Chondrocyte (in vitro differentiated cells): ENCODE data around the gene S100A6. TPM values are rescaled to one million over a fixed set of nuclear protein-coding genes. Genes with fewer than 3 reads are reported as not detected.
"Not testable (repeated sequence)": the region's sequence is repeated elsewhere in the genome, so short reads cannot be mapped to it uniquely, and the experiment has no call there.

Source experiments
- DNase-seq: peaks from one replicate; pipeline ENCODE4 v3.0.0; 2021; ENCODE audit warnings: mixed read lengths, low spot score
- H3K27ac Mint-ChIP-seq: one replicate; pipeline ENCODE4 v1.8.0; 2021; ENCODE audit warnings: mild to moderate bottlenecking, moderate library complexity, mixed read lengths; ENCODE audit not compliant: unreplicated experiment
- H3K27me3 Mint-ChIP-seq: 2 replicates; pipeline ENCODE4 v1.8.0; 2021; ENCODE audit warnings: low read depth, mixed read lengths
- H3K36me3 Mint-ChIP-seq: 2 replicates; pipeline ENCODE4 v1.8.0; 2021; ENCODE audit warnings: low read depth, mixed read lengths
- H3K4me1 Mint-ChIP-seq: 2 replicates; pipeline ENCODE4 v1.8.0; 2021; ENCODE audit warnings: low read depth, mild to moderate bottlenecking, mixed read lengths
- H3K4me3 Mint-ChIP-seq: one replicate; pipeline ENCODE4 v1.8.0; 2021; ENCODE audit warnings: mild to moderate bottlenecking, moderate library complexity, mixed read lengths; ENCODE audit not compliant: unreplicated experiment
- H3K9me3 Mint-ChIP-seq: 2 replicates; pipeline ENCODE4 v1.8.0; 2021; ENCODE audit warnings: low read depth, mixed read lengths
- total RNA-seq: library from RNA; stranded (reverse); gene quantifications from 3 replicates; pipeline ENCODE4 v1.2.1, GENCODE V29; 2021
- TF ChIP-seq, protein P1 (sequence below): fragments of 200-600 bp; sonication (generic); IDR thresholded peaks from 2 replicates; pipeline ENCODE4 v1.5.0; 2021; ENCODE audit warnings: antibody characterized with exemption, mild to moderate bottlenecking, moderate library complexity

S100A6 gene
- total RNA-seq, 1 donor from 2014 or later: 12.1 TPM

DNA sequence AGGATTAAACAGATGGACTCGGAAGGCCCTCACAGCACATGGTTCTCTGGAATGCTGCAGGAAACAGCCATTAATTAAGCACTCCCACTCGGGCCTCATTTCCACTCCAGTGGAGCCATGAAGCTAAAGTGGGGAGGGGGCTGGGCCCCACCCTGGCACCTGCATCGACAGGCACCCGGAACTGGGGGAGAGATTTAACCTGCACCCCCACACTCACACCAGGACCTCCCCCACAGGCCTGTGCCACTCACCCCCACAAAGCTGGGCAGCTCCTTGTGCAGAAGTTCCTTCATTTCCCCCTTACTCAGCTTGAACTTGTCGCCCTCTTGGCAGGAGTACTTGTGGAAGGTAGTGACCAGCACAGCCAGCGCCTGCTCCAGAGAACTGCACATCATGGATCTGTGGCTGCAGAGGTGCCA lies 27.7 kb upstream of the S100A6 start:
- Mint-ChIP-seq H3K27me3 (no peaks in the 10 kb centered on the region), H3K27ac (no peak overlapping the region)
- TF ChIP-seq, protein P1, sequence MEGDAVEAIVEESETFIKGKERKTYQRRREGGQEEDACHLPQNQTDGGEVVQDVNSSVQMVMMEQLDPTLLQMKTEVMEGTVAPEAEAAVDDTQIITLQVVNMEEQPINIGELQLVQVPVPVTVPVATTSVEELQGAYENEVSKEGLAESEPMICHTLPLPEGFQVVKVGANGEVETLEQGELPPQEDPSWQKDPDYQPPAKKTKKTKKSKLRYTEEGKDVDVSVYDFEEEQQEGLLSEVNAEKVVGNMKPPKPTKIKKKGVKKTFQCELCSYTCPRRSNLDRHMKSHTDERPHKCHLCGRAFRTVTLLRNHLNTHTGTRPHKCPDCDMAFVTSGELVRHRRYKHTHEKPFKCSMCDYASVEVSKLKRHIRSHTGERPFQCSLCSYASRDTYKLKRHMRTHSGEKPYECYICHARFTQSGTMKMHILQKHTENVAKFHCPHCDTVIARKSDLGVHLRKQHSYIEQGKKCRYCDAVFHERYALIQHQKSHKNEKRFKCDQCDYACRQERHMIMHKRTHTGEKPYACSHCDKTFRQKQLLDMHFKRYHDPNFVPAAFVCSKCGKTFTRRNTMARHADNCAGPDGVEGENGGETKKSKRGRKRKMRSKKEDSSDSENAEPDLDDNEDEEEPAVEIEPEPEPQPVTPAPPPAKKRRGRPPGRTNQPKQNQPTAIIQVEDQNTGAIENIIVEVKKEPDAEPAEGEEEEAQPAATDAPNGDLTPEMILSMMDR: no peak

DNA sequence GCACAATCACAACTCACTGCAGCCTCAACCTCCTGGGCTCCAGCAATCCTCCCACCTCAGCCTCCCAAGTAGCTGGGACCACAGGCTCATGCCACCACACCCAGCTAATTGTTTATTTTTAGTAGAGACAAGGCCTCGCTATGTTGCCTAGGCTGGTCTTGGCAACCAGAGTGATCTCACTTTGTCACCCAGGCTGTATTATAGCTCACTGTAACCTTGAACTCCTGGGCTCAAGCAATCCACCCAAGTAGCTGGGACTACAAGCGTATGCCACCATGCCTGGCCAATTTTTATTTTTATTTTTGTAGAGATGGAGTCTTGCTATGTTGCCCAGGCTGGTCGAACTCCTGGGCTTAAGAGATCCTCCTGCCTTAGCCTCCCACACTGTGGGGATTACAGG lies 26.2 kb upstream of the S100A6 start:
- H3K4me3 Mint-ChIP-seq, H3K36me3 Mint-ChIP-seq, DNase-seq, H3K27me3 Mint-ChIP-seq, H3K27ac Mint-ChIP-seq, H3K9me3 Mint-ChIP-seq: not testable (repeated sequence)
- peaks cover 33% of the 10 kb centered on the region for H3K4me1 Mint-ChIP-seq

More for the DNA sequence above, 27.7 kb upstream of the S100A6 start:
- no peaks in the 10 kb centered on the region for H3K9me3 Mint-ChIP-seq
- H3K4me1 Mint-ChIP-seq: peaks cover 47% of the 10 kb centered on the region
- no peak overlapping the region for H3K4me3 Mint-ChIP-seq
- no peaks in the 10 kb centered on the region for H3K36me3 Mint-ChIP-seq
- no peak for DNase-seq

DNA sequence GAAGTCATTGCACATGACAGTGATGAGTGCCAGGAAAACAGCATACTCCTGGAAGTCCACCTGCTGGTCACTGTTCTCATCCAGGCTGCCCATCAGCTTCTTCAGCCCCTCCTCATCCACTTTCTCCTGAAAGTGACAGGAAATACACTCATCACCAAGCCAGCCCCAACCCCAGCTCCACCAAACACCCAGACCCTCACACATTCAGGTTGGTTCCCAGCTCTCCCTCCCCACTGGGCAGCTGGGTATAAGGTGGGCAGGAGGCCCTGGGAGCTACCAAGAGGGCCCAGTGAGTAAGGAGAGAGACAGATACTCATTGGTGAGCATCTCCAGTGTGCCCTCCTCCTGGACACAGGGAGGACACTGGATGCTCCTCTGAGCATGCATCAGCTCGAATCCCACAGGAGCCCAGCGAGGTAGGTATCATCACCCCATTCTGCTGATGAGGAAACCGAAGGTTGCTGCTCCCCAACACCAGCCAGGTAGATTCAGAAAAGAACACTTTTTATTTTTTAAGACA lies 25.7 kb upstream of the S100A6 start:
- peak overlapping the region; percentile 41 for H3K27ac Mint-ChIP-seq
- DNase-seq: no peak
- H3K36me3 Mint-ChIP-seq: no peaks in the 10 kb centered on the region
- no peaks in the 10 kb centered on the region for H3K9me3 Mint-ChIP-seq
- no peaks in the 10 kb centered on the region for H3K27me3 Mint-ChIP-seq
- peaks cover 28% of the 10 kb centered on the region for H3K4me1 Mint-ChIP-seq
- H3K4me3 Mint-ChIP-seq: no peak overlapping the region
- TF ChIP-seq, protein P1: no peak

DNA sequence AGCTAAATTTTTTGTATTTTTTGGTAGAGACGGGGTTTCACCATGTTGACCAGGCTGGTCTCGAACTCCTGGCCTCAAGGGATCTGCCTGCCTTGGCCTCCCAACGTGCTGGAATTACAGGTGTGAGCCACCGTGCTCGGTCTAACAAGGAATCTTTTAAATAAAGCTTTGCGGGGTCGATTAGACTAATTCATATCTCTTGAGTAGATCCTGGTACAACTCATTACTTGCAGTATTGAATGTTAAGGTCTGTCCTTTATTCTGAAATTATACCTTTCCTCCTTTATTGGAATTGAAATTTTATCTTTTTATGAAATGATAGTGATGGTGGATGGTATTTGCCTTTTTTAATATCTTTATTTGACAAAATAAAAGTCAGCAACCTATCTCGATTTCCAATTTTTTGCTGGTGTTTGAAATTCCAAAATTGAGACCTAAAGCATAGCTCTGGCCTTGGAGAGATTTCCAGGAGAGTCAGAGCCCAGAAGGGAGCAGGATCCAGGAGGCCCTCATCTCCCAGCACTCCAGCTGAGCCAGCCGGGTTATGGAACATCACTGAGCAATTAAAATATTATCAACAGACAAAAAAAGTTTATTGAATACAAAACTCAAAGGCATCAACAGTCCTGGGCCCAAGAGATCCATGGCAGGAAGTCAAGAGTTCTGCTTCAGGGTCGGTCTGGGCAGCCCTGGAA lies 25.1 kb upstream of the S100A6 start:
- H3K27me3 Mint-ChIP-seq: no peaks in the 10 kb centered on the region
- H3K27ac Mint-ChIP-seq: peak overlapping the region; percentile 17
- H3K4me3 Mint-ChIP-seq: no peak overlapping the region
- TF ChIP-seq, protein P1: no peak
- no peak for DNase-seq
- H3K9me3 Mint-ChIP-seq: no peaks in the 10 kb centered on the region
- H3K4me1 Mint-ChIP-seq: peaks cover 23% of the 10 kb centered on the region
- H3K36me3 Mint-ChIP-seq: no peaks in the 10 kb centered on the region

DNA sequence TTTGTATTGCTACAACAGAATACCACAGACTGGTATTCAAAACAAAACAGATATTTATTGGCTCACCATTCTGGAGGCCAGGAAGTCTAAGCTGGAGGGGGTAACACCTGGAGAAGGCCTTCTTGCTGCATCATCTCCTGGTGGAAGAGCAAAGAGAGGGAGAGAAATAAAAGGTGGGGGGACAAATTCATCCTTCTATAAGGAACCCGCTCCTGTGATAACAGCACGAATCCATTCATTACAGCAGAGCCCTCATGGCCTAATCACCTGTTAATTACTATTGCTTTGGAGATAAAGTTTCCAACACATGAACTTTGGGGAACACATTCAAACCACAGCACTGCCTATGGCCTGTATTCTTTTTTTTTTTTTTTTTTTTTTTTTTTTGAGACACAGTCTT lies 24.4 kb upstream of the S100A6 start:
- H3K36me3 Mint-ChIP-seq: no peaks in the 10 kb centered on the region
- H3K4me3 Mint-ChIP-seq: no peak overlapping the region
- no peaks in the 10 kb centered on the region for H3K9me3 Mint-ChIP-seq
- peaks cover 17% of the 10 kb centered on the region for H3K4me1 Mint-ChIP-seq
- no peak overlapping the region for H3K27ac Mint-ChIP-seq
- TF ChIP-seq, protein P1: no peak
- DNase-seq: no peak
- H3K27me3 Mint-ChIP-seq: no peaks in the 10 kb centered on the region

DNA sequence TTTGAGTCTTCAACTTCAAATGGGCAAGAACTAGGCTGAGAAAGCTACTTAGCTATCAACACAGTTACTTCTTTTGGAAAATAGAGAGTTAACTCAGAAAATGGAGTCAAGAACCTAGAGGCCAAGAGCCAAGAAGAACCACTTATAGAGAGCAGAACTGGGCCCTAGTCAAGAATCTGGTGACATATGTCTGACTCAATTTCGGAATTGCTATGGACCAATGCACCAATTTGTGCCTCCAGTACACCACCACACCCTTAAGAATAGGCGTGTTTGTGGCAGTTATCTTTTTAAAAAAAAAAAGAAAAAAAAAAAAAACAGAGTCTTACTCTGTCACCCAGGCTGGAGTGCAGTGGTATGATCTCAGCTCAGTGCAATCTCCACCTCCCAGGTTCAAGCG lies 22.1 kb upstream of the S100A6 start:
- TF ChIP-seq, protein P1: no peak
- H3K36me3 Mint-ChIP-seq: no peaks in the 10 kb centered on the region
- DNase-seq: no peak
- no peak overlapping the region for H3K4me3 Mint-ChIP-seq
- no peaks in the 10 kb centered on the region for H3K27me3 Mint-ChIP-seq
- H3K4me1 Mint-ChIP-seq: peaks cover 22% of the 10 kb centered on the region
- H3K27ac Mint-ChIP-seq: no peak overlapping the region
- no peaks in the 10 kb centered on the region for H3K9me3 Mint-ChIP-seq
